GM19099 (cell line): ENCODE data around the gene ACP7.

Experiments used
- POLR2A ChIP-seq: IDR thresholded peaks from 3 replicates; pipeline ENCODE4 v1.6.1; 2011; ENCODE audit warnings: low read depth; ENCODE audit not compliant: insufficient read length; ENCODE audit errors: extremely low read depth

The ACP7 gene

DNA sequence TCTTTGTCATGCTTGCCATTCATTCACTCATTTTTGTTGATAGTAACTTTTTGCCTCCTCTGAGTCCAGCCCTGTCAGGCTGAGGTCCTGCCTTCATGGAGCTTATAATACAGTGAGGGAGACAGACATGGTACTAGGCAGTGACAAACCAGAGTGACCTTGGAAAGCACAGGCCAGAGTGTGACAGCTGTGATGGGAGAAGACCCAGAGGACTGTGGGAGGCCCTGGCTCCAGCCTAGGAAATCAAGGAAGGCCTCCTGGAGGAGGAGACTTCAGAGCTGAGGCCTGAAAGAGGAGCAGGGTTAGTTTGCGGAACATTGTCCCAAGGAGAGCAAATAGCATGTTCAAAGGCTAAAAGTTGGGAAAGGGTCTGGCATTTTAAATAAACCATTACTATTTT lies 61.9 kb downstream of the ACP7 start:
- TF ChIP-seq POLR2A, result no peak

DNA sequence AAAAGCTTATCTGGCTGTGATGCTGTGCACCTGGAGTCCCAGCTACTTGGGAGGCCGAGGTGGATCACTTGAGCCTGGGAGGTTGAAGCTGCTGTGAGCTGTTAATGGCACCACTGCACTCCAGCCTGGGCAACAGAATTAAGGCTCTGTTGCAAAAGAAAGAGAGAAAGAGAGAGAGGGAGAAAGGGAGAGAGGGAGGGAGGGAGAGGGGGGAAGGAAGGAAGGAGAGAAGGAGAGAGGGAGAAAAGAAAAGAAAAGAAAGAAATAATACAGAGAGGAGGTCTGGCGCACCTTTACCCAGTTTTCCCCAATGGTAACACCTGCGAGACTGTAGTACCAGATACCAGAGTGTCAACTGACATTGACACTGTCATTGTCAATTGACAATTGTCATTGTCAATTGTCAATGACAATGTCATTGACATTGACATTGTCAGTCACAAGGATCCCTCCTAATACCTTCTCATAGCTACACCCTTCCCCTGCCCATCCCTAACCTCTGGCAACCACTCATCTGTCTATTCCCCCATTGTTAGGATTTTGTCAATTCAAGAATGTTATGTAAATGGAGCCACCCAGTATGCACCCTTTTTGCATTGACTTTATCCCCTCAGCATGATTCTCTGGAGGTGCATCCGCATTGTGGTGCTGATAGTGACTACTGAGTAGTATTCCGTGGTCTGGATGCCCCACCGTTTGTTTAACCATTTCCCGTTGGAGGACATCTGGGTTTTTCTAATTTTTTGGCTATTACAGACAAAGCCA lies 62.7 kb downstream of the ACP7 start:
- no peak for TF ChIP-seq POLR2A

DNA sequence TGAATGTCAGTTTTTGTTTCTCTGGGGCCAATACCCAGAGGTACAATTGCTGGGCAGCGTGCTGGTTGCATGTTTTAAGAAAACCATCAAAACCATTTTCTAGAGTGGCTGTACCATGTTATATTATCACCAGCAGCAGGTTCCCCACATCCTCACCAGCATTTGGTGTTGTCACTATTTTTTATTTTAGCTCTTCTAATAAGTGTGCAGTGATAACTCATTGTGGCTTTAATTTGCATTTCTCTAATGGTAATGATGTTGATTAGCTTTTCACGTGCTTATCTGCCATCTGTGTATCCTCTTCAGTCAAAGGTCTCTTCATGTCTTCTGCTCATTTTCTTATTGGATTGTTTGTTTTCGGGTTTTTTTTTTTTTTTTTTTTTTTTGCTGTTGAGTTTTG lies 63.3 kb downstream of the ACP7 start:
- no peak for TF ChIP-seq POLR2A

DNA sequence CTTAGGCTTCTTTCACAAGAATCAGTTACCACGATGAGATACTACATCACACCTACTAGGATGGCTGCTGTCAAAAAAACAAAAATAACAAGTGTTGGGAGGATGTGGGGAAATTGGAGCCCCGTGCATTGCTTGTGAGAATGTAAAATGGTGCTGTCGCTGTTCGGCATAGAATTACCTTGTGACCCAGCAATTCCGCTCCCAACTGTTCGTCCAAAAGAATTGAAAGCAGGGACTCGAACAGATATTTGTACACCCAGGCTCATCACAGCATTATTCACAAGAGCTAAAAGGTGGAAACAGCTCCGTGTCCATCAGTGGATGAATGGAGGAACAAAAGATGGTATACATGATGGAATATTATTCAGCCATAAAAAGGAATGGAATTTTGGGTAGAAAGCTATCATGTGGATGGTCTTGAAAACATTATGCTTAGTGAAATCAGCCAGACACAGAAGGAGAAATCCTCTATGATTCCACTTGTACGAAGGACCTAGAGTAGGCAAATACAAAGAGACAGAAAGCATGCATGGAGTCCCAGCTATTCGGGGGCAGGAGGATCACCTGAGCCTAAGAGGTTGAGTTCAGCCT lies 64.9 kb downstream of the ACP7 start:
- no peak for TF ChIP-seq POLR2A

DNA sequence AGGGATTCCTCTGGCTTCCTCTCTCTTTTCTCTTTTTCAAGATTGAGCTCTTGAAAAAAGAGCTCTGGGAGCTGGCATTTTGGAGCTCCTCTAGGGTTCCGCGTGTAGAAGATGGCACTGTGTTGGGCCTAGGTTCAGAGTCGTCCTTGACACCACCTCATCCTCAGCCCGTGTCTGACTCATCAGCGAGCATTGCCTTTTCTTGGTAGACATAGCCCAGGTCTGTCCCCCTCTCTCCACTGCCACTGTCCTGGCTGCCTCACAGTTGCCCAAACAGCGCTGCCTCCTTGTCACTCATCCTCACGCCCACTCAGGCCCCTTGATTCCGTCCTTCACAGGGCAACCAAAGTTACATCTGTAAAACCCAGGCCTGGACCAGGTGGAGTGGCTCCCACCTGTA lies 66.1 kb downstream of the ACP7 start:
- no peak for TF ChIP-seq POLR2A

DNA sequence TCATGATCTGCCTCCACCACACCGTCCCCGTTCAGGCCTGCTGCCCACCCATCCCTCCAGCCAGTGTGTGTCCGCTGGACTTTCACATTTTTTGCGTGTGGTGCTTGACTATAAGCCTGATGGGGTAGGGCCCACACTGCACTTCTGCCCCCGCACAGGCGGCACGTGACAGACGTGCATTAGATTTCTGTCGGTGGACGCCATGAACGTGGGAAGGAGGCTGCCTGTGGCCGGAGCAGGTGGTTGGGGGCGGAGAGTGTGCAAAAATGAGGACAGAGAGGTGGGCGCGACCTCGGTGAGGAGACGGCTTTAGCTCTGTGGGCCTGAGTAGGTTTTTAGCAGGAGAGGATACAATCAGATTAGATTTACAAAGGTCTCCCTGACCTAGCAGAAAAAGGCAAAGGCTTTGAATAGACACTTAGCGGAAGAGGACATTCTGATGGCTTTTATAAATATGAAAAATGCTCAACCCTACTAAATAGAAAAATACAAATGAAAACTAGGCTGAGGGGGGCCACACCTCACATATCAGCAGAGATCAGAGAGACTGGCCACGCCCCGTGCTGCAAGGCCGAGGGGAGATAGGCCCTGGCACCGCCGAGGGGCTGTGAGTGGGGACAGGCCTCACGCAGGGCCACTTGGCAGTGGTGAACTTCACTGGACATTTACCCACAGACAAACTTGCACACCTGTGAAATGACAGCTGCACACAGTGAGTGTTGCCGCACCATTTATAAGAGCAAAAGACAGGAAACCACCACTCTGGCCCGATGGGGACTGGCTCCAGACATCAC lies 66.8 kb downstream of the ACP7 start:
- TF ChIP-seq POLR2A, result no peak

DNA sequence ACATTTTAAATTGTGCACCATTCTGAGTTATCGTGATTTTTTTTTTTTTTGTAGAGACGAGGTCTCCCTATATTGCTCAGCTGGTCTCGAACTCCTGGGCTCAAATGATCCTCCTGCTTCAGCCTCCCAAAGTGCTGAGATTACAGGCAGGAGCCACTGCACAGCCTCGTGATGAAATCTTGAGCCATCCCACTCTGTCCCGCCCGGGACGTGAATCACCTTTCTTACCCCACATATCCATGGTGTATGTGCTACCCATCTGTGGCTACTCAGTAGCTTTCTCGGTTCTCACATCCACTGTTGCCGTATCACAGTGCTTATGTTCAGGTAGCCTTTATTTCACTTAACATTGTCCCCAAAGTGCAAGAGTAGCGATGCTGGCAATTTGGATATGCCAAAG lies 67.9 kb downstream of the ACP7 start:
- no peak for TF ChIP-seq POLR2A

DNA sequence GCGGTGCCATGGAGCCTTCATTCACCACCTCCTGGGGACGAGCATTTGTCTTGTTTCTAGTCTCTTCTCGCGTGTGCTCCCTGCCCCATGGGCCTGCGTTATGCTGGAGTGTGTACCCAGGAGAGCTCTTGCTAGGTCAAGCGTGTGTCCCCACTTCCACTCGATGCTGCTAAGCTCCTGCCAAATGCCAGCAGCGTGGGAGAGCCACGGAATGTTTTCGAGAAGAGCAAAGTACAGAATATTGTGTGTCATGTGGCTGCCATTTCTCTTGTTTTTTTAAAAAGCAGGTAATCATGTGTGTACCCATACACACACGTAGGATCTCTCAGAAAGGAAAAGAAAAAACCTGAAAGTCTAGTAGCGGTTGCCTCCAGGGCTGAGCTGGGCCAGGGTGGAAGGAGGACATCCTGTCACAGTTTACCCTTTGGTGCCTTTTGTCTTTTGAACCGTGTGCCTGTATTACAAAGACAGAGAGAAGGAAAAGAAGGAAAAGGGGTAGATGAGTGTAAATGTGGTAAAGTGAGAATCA lies 70.0 kb downstream of the ACP7 start:
- no peak for TF ChIP-seq POLR2A

DNA sequence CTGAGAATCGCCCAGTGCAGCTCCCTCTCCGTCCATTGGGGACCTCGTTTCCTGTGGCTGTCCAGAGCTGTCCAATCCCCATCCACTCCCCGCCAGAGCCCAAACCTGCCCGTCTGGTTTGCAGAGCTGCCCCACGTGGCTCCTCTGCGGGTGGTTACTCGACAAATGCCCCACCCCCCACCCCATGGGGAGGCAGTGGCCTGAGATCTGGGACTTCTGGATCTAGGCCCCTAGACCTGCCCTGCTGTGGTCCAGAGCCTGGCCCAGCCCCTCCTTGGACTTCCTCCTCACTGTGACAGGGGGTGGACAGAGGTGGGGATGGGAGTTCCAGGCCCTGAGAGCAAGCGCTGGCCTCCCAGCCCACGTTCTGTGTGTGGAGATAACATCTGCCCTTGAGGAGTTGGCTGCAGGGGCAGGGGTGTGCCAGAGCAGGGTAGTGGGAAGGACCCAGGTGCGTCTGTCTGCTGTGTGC lies 70.5 kb downstream of the ACP7 start:
- no peak for TF ChIP-seq POLR2A

DNA sequence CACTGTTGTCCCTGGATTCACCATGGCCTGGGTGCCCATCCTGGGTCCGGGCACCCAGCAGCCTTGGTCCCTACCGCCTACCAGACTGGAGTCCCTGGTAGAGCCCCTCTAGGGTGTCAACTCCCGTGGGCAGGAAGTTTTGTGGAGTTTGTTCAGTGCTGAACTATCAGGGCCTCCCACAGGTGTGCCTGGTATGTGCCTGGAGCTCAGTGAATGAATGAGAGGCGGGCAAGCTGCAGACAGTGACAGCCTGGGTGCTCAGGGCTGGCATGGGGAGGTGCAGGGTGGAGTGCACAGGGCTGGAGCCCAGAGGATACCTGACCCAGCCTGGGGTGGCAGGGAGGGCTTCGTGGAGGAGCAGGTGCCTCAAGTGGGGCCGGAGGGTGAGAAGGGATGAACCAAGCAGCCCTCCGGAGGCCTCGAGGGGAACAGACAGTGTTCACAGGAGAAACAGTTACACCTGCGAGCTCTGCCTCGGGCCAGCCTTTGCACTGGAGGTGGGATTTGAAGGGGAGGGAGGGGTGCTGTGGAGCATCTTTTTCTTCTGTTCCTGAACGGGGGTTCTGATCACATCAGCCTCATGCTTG lies 71.0 kb downstream of the ACP7 start:
- TF ChIP-seq POLR2A, result no peak

DNA sequence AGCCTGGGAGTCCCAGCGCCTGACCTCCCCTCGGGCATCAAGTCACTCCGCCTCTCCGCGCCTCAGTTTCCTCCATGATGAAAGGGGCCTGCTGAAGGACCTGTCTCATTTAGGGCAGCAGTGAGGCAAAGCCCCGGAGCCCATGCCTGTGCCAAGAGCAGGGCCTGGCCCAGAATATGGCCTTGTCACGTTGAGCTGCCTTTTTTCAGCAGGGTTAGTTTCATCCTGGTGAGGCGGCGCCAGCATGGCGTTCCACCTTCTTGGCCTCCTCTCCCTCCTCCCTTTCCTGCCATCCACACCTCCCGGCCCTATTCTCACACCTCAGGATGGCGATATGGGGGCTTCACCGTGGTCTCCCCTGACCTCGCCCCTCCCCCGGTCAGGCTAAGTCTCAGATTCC lies 71.6 kb downstream of the ACP7 start:
- TF ChIP-seq POLR2A, result no peak

DNA sequence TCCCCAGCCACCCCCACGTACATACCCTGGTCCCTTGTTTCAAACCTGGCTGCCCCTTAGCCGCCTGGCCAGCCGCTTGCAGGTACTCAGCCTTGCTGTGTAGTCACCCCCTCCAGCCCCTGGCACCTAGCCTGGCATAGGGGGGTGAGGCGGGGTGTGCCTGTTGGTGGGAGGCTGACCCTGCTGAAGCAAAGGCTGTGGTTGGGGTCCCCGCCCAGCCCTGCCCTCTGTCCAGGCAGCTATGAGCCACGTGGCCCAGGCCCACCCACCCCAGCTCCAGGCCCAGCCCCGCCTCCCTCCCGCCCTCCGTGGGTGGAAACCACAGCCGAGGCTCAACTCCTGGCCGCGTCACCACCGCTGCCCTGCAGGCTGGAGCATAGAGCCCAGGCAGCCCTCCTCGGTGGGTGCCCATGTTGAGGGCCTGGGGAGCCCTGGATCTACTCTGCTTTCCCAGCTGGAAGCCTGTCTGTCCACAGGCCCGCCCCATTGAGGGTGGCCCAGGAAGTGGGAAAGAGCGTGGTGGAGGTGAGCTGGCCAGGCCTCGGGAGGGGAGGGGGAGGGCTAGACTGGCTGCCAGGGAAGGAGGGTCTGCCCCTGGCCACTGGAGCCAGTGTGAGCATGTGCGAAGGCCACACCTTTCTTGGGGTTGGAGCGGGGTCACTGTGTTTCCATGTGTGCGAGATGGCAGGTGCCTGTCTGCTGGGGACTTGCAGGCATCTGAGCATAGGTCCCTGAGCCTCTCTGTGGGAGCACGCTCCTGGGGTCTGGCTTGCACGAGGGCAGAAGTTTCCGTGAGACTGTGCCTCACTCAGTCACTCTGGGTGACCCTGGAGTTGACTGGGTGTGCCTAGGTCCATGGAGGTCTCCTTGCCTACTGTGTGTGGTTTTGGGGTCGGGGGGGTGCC lies 72.4 kb downstream of the ACP7 start:
- TF ChIP-seq POLR2A, result no peak

DNA sequence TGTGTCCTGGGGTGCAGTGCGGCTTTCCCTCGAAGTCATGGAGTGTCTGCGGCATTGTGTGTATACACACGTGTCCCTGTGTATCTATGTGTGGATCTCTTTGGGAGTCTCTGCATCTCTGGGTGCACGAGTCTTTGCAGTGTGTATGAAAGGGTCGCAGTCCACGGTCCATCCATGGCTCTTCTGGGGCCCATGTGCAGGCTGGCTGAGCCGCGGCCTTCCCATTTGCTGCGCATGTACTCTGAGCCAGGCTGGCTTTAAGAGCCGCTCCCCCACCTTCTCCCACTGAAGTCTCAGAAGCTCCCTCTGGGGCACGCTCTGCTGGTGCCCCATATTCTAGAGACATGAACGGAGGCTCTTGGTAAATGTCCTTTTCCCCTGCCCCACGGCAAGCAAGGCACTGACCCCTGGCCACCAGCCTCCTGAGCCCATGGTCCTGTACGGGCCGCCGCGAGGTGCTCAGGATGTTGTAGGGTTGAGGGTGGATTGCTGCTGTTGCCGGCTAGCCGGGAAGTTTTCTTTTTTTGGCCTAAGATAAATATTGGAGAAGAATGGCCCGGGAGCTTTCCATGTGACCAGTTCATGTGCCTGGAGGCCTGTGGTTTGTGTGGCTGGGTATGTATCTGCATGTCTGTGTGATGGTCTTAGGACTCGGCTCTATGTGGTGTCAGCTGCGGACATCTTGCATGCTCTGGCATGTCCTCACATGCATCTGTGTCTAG lies 73.3 kb downstream of the ACP7 start:
- no peak for TF ChIP-seq POLR2A

DNA sequence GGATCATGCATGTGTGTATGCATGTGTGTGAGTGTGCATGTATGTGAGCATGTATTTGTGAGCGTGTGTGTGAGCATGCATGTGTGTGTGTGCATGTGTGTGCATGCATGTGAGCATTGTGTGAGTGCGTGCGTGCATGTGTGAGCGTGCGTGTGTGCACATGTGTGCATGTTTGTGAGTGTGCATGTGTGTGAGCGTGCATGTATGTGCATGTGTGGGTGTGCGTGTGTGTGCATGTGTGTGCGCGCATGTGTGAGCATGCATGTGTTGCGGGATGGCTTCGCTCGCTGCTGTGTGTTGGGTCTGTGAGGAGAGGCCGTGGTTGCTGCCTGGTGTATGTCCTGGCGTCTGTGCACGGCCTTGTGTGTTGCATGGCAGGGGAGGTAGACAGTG lies 73.8 kb downstream of the ACP7 start:
- TF ChIP-seq POLR2A, result no peak
